ENCODE data around the gene ARL8A.

Gene ARL8A

DNA sequence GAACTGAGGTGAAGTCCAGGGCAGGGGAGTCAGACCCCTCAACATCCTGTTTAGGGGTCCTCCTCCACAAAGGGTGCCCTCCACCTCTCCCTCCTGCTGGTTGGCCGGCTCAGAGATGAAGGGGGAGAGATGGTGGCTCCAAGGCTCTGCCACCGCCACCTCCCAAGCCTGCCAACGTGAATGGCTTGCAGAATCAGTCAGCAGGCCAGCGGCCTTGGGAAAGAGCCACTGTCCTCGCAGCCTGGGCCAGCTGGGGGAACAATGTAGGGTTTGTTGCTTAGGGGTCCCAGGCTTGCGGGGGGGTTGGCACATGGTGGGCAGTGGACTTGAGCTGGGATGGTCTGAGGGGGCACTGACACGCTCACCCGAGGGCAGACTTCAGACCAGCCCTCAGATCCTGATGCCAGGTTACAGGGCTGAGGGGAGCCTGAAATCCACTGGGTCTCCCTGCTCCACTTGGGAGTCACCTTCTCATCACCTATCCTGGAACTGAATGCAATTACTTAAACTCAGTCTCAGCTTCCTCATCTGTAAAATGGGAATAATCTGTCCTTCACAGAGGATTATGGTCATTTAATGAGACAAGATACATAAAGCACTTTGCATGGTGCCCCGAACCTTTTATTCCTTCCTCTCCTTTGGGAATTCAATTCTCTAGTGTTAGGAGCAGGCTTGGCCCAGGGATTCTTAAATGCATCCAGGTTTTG is 13.6 kb downstream of the ARL8A start:
- Histone ChIP-seq H3K4me3 (ENCODE audit: low read length) (no peak overlapping the region), H3K9ac (ENCODE audit: low read depth, low read length) (no peak overlapping the region), H3K9me3 (ENCODE audit: insufficient read depth, low read depth, low read length) (no peaks in the 10 kb centered on the region), H3K4me1 (ENCODE audit: insufficient read depth, low read length) (no peaks in the 10 kb centered on the region), H3K36me3 (ENCODE audit: insufficient read depth, low read length) (peaks cover 18% of the 10 kb centered on the region), H3K27ac (ENCODE audit: low read depth, low read length) (no peak overlapping the region), H3K27me3 (ENCODE audit: insufficient read depth, low read length) (no peaks in the 10 kb centered on the region)
- 81% methylated on average over 9 of the region's 9 CpGs for WGBS

GRCh38 chr1:202130297-202130721 is 14.2 kb downstream of the ARL8A start:
- WGBS: 78% methylated on average over 11 of the region's 11 CpGs
- H3K9me3 ChIP-seq (ENCODE audit: insufficient read depth, low read depth, low read length): no peaks in the 10 kb centered on the region
- no peak overlapping the region for H3K27ac ChIP-seq (ENCODE audit: low read depth, low read length)
- H3K27me3 ChIP-seq (ENCODE audit: insufficient read depth, low read length): no peaks in the 10 kb centered on the region
- no peak overlapping the region for H3K9ac ChIP-seq (ENCODE audit: low read depth, low read length)
- peaks cover 18% of the 10 kb centered on the region for H3K36me3 ChIP-seq (ENCODE audit: insufficient read depth, low read length)
- no peak overlapping the region for H3K4me3 ChIP-seq (ENCODE audit: low read length)
- no peaks in the 10 kb centered on the region for H3K4me1 ChIP-seq (ENCODE audit: insufficient read depth, low read length)

DNA sequence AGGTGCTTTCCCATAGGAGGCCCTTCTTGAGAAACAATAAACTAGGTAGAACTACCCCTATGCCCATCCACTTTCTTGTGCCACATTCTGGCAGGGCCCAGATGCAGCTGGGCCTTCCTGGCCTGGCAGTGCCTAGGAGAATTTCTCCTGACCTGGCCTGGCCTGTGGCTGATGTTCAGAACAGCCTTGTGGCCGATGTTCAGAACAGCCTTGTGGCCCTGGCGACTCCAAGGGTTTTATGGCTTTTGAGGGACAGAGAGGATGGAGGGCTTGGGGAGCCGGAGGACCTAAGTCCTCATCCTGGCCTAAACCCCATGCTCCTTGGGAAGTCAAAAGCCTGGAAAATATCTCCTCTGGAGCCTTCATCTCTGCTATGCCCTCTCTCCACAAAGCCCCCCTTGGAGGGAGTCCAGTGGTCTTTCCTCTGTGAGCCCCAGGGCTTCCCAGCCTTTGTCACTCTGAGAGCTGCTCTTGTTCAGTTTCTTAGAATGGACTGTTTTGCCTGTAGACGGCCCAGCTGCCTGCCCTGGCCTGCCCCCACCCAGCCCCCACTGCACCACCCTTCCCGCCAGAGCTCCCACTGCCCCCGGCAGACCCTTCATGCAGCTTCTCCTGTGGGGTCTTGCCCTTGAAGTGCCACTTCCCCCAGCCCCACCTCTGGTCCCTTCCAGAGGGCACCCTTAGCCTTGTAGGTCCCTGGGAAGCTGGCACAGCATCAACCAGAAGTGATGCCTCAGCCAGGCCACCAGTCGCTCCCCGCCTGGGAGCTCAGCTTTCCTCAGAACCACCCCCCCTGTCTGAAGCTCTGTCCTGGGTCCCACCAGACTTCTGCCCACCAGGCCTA is 14.9 kb downstream of the ARL8A start:
- 86% methylated on average over 8 of the region's 8 CpGs for WGBS
- H3K4me1 ChIP-seq (ENCODE audit: insufficient read depth, low read length): no peaks in the 10 kb centered on the region

GRCh38 chr1:202127836-202128622 is 16.5 kb downstream of the ARL8A start:
- no peak overlapping the region for H3K9ac ChIP-seq (ENCODE audit: low read depth, low read length)
- no peaks in the 10 kb centered on the region for H3K9me3 ChIP-seq (ENCODE audit: insufficient read depth, low read depth, low read length)
- H3K4me1 ChIP-seq (ENCODE audit: insufficient read depth, low read length): no peaks in the 10 kb centered on the region
- peaks cover under 1% of the 10 kb centered on the region; the same call in 1 of the 2 replicates for H3K36me3 ChIP-seq (ENCODE audit: insufficient read depth, low read length)
- 95% methylated on average over 26 of the region's 26 CpGs for WGBS
- no peak overlapping the region for H3K4me3 ChIP-seq (ENCODE audit: low read length)
- H3K27ac ChIP-seq (ENCODE audit: low read depth, low read length): no peak overlapping the region
- no peaks in the 10 kb centered on the region for H3K27me3 ChIP-seq (ENCODE audit: insufficient read depth, low read length)

More for the DNA sequence above, 14.9 kb downstream of the ARL8A start:
- Histone ChIP-seq H3K9ac (ENCODE audit: low read depth, low read length) (no peak overlapping the region), H3K9me3 (ENCODE audit: insufficient read depth, low read depth, low read length) (no peaks in the 10 kb centered on the region), H3K4me3 (ENCODE audit: low read length) (no peak overlapping the region), H3K27ac (ENCODE audit: low read depth, low read length) (no peak overlapping the region), H3K27me3 (ENCODE audit: insufficient read depth, low read length) (no peaks in the 10 kb centered on the region), H3K36me3 (ENCODE audit: insufficient read depth, low read length) (peaks cover 15% of the 10 kb centered on the region)

DNA sequence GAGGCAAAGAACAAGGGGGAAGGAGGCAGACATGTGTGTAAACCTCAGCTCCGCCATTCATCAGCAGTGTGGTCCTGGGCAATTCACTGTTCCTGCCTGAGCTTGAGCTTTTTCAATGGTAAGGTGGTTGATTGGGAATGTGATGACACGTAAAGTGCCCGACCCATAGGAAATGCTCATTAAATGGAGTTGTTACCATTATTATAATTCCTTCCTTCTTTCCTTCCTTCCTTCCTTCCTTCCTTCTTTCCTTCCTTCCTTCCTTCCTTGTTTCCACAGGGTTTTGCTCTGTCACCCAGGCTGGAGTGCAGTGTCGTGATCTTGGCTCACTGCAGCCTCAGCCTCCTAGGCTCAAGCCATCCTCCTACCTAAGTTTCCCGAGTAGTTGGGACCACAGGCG is 17.5 kb downstream of the ARL8A start:
- Histone ChIP-seq H3K27me3 (ENCODE audit: insufficient read depth, low read length) (no peaks in the 10 kb centered on the region), H3K27ac (ENCODE audit: low read depth, low read length) (no peak overlapping the region), H3K4me3 (ENCODE audit: low read length) (no peak overlapping the region), H3K36me3 (ENCODE audit: insufficient read depth, low read length) (no peaks in the 10 kb centered on the region), H3K9ac (ENCODE audit: low read depth, low read length) (no peak overlapping the region), H3K9me3 (ENCODE audit: insufficient read depth, low read depth, low read length) (no peaks in the 10 kb centered on the region), H3K4me1 (ENCODE audit: insufficient read depth, low read length) (no peaks in the 10 kb centered on the region)
- 94% methylated on average over 6 of the region's 6 CpGs for WGBS

- 68% methylated on average over 9 of the region's 9 CpGs for WGBS
- no peak overlapping the region for H3K4me3 ChIP-seq (ENCODE audit: low read length)
- no peaks in the 10 kb centered on the region for H3K36me3 ChIP-seq (ENCODE audit: insufficient read depth, low read length)
- H3K4me1 ChIP-seq (ENCODE audit: insufficient read depth, low read length): no peaks in the 10 kb centered on the region
- H3K9ac ChIP-seq (ENCODE audit: low read depth, low read length): no peak overlapping the region
- no peak overlapping the region for H3K27ac ChIP-seq (ENCODE audit: low read depth, low read length)
- H3K27me3 ChIP-seq (ENCODE audit: insufficient read depth, low read length): no peaks in the 10 kb centered on the region
- H3K9me3 ChIP-seq (ENCODE audit: insufficient read depth, low read depth, low read length): no peaks in the 10 kb centered on the region
Observed at GRCh38 chr1:202126426-202126825, 18.1 kb downstream of the ARL8A start.

DNA sequence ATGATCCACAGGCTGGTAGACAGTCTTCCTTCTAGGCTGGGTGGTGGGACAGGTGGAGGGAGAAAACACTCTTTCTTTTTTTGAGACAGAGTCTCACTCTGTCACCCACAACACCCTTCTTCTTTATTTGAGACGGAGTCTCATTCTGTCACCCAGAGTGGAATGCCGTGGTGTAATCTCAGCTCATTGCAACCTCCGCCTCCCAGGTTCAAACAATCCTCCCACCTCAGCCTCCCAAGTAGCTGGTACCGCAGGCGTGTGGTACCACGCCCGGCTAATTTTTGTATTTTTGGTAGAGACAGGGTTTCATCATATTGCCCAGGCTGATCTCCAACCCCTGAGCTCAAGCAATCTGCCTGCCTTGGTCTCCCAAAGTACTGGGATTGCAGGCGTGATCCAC is 18.9 kb downstream of the ARL8A start:
- WGBS: 94% methylated on average over 8 of the region's 8 CpGs
- H3K36me3 ChIP-seq (ENCODE audit: insufficient read depth, low read length): no peaks in the 10 kb centered on the region
- H3K9ac ChIP-seq (ENCODE audit: low read depth, low read length): no peak overlapping the region
- H3K27me3 ChIP-seq (ENCODE audit: insufficient read depth, low read length): no peaks in the 10 kb centered on the region
- H3K27ac ChIP-seq (ENCODE audit: low read depth, low read length): no peak overlapping the region
- H3K9me3 ChIP-seq (ENCODE audit: insufficient read depth, low read depth, low read length): no peaks in the 10 kb centered on the region
- H3K4me3 ChIP-seq (ENCODE audit: low read length): no peak overlapping the region
- no peaks in the 10 kb centered on the region for H3K4me1 ChIP-seq (ENCODE audit: insufficient read depth, low read length)

DNA sequence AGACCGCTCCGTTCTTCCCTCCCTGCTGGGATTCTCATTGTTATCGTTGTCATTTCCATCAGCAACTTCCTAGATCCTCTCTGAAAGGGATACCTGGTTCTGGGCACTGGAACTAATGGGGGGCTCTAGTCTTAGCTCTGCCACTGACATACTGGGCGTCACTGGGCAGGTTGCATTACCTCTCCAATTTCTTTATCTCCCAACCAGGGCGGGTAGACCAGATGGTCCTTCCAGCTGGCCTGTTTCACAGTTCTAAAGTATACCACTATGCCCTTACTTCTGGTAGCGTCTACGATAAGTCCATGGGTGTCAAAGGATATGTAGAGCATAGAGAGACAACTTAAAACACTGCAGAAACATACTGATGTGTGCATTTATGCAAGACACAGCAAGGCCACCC is 20.4 kb downstream of the ARL8A start:
- Histone ChIP-seq H3K27me3 (ENCODE audit: insufficient read depth, low read length) (no peaks in the 10 kb centered on the region), H3K4me1 (ENCODE audit: insufficient read depth, low read length) (no peaks in the 10 kb centered on the region), H3K27ac (ENCODE audit: low read depth, low read length) (no peak overlapping the region), H3K36me3 (ENCODE audit: insufficient read depth, low read length) (no peaks in the 10 kb centered on the region), H3K9ac (ENCODE audit: low read depth, low read length) (no peak overlapping the region), H3K9me3 (ENCODE audit: insufficient read depth, low read depth, low read length) (no peaks in the 10 kb centered on the region), H3K4me3 (ENCODE audit: low read length) (no peak overlapping the region)
- WGBS: 82% methylated on average over 7 of the region's 7 CpGs

DNA sequence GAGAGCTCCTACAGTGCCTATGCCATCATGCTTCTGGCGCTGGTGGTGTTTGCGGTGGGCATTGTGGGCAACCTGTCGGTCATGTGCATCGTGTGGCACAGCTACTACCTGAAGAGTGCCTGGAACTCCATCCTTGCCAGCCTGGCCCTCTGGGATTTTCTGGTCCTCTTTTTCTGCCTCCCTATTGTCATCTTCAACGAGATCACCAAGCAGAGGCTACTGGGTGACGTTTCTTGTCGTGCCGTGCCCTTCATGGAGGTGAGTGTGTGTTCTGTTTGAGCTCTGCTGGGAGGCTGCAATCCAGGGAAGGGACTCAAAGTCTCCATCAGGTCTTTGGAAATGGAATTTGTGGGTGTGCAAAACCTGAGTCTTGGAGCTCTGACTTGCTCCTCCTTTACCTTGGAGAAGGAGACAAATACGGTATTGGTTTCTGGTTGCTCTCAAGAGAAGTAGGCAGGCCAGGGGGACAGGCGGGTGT is 21.2 kb downstream of the ARL8A start:
- no peak overlapping the region for H3K27ac ChIP-seq (ENCODE audit: low read depth, low read length)
- WGBS: 95% methylated on average over 10 of the region's 10 CpGs

GRCh38 chr1:202122639-202123335 is 21.8 kb downstream of the ARL8A start, which contains the start of gene GPR37L1:
Gene GPR37L1 (plus strand): TSS chr1:202122917. CDS start chr1:202122964, 47 bp downstream.
- 55% methylated on average over 19 of the region's 19 CpGs for WGBS
- H3K9ac ChIP-seq (ENCODE audit: low read depth, low read length): no peak within 1 kb of the TSS
- no peaks in the 10 kb centered on the region for H3K27me3 ChIP-seq (ENCODE audit: insufficient read depth, low read length)
- no peak within 1 kb of the TSS for H3K4me3 ChIP-seq (ENCODE audit: low read length)
- H3K27ac ChIP-seq (ENCODE audit: low read depth, low read length): no peak within 1 kb of the TSS
- no peaks in the 10 kb centered on the region for H3K9me3 ChIP-seq (ENCODE audit: insufficient read depth, low read depth, low read length)
- H3K36me3 ChIP-seq (ENCODE audit: insufficient read depth, low read length): no peaks in the 10 kb centered on the region
- H3K4me1 ChIP-seq (ENCODE audit: insufficient read depth, low read length): no peaks in the 10 kb centered on the region

More for the DNA sequence above, 21.2 kb downstream of the ARL8A start:
- Histone ChIP-seq H3K9me3 (ENCODE audit: insufficient read depth, low read depth, low read length) (no peaks in the 10 kb centered on the region), H3K36me3 (ENCODE audit: insufficient read depth, low read length) (no peaks in the 10 kb centered on the region), H3K4me3 (ENCODE audit: low read length) (no peak overlapping the region), H3K9ac (ENCODE audit: low read depth, low read length) (no peak overlapping the region), H3K4me1 (ENCODE audit: insufficient read depth, low read length) (no peaks in the 10 kb centered on the region), H3K27me3 (ENCODE audit: insufficient read depth, low read length) (no peaks in the 10 kb centered on the region)

All from HUES64 (cell line).